Adrenal gland (tissue), 5 donors: ENCODE measurements around the gene APOB.

Experiments
- POLR2A ChIP-seq, 2 donors: fragments of 450-650 bp; IDR thresholded peaks; one replicate each; pipeline ENCODE4 v1.6.1; 2017; ENCODE audit warnings: antibody characterized with exemption in 2 of 2, mild to moderate bottlenecking in 2 of 2, moderate library complexity in 1 of 2
- TF ChIP-seq, protein P1 (sequence below), 6 experiments: fragments of 450-650 bp in 4 of 6; fragments of 200-600 bp in 2 of 6; sonication (generic) in 1 of 6; IDR thresholded peaks; 1 replicate in 5 of 6; 2 replicates in 1 of 6; pipeline versions ENCODE4 v1.5.1 to v1.8.0; 2016 to 2021; ENCODE audit warnings: antibody characterized with exemption in 6 of 6, mild to moderate bottlenecking in 2 of 6, moderate library complexity in 1 of 6
- donor health status: DM: no; HTN: no; CAD: no.

DNA sequence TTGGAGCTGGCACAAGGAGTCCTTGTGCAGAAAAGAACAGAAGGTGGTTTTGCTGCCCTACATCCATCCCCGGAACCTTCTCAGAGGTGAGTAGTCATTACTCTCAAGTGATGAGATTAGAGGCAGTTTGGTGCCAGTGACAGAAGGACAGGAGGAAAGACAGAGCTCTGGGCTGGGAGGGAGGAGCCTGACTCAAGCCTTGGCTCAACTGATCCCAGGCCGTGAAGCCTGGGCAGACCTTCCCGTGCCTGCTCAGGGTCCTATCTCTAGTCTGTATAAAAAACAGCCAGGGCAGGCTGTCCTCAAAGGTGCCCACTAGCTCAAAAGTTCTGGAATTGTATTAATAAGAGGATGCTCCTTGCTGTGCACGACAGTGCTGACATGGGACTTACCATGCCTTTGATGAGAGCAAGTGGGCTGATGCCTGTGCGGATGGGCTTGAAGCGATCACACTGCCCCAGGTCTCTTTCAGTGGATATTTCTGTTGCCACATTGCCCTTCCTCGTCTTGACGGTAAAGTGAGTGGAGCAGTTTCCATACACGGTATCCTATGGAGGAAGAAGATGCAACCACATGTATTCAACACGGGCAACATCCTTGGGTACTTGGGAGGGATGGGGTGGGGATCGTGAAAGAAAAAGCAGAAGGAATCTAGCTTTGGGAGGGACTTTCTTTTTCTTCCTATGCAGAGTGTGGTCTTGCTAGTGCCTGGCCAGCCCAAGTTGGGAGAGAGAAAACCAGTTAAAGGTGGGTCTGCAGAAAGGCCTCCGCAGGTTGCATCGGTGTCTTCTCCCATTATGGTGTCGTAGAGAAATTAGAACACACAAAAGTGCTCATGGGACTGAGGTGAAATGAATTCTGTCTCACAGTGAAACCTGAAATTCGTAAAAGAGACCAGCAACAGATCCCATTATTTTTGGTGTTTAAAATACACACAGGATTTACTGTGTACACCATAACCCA, 6.9 kb downstream of the APOB start:
- TF ChIP-seq, protein P1, sequence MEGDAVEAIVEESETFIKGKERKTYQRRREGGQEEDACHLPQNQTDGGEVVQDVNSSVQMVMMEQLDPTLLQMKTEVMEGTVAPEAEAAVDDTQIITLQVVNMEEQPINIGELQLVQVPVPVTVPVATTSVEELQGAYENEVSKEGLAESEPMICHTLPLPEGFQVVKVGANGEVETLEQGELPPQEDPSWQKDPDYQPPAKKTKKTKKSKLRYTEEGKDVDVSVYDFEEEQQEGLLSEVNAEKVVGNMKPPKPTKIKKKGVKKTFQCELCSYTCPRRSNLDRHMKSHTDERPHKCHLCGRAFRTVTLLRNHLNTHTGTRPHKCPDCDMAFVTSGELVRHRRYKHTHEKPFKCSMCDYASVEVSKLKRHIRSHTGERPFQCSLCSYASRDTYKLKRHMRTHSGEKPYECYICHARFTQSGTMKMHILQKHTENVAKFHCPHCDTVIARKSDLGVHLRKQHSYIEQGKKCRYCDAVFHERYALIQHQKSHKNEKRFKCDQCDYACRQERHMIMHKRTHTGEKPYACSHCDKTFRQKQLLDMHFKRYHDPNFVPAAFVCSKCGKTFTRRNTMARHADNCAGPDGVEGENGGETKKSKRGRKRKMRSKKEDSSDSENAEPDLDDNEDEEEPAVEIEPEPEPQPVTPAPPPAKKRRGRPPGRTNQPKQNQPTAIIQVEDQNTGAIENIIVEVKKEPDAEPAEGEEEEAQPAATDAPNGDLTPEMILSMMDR (IDR thresholded peaks at IDR 0.05), result no peak
- no peak for TF ChIP-seq POLR2A (IDR thresholded peaks at IDR 0.05)
